ENCODE measurements around the gene DDX3X. TPM values are rescaled to one million over a fixed set of nuclear protein-coding genes. Genes with fewer than 3 reads are reported as not detected.

The DDX3X gene
- total and polyA plus RNA-seq, 2 of the 4 experiments (the other 2 are of a cell fraction), result 64.8 to 229 TPM

- Histone ChIP-seq H3K27me3 (ENCODE audit: control insufficient read depth, insufficient read depth, low read length) (peaks cover 9% of the 10 kb centered on the region), H3K4me3 (ENCODE audit: insufficient read depth, low read depth, low read length) (no peak overlapping the region), H4K91ac (ENCODE audit: insufficient read depth, low read depth, low read length) (no peak overlapping the region), H4K5ac (ENCODE audit: low read depth, low read length) (no peak overlapping the region), H4K8ac (ENCODE audit: low read depth in 2 of 2, low read length in 2 of 2) (no peak overlapping the region), H2AFZ (replicated peaks; ENCODE audit: low read length, poor library complexity) (no peak overlapping the region), H3K9me3 (ENCODE audit: control insufficient read depth, insufficient read depth, low read length) (no peaks in the 10 kb centered on the region), H2BK15ac (ENCODE audit: low read depth, low read length) (no peak overlapping the region), H3K4me1 (ENCODE audit: control insufficient read depth, insufficient read depth, low read length) (no peaks in the 10 kb centered on the region), H3K14ac (replicated peaks; ENCODE audit: low read depth, low read length) (no peak overlapping the region), H2BK20ac (ENCODE audit: low read depth, low read length) (no peak overlapping the region), H3K23ac (ENCODE audit: low read depth, low read length) (no peak overlapping the region), H2AK5ac (ENCODE audit: low read depth, low read length) (no peak overlapping the region), H2BK120ac (ENCODE audit: low read depth, low read length) (no peak overlapping the region), H3K27ac (ENCODE audit: insufficient read depth, low read length) (no peak overlapping the region), H3K4me2 (ENCODE audit: low read depth, low read length) (no peak overlapping the region), H3K9ac (ENCODE audit: low read depth, low read length) (no peak overlapping the region), H3K4ac (ENCODE audit: low read depth, low read length) (no peak overlapping the region), H3K36me3 (ENCODE audit: control insufficient read depth, insufficient read depth, low read length) (no peaks in the 10 kb centered on the region), H3K79me1 (ENCODE audit: low read depth in 1 of 2, low read length in 2 of 2) (no peaks in the 10 kb centered on the region), H2BK5ac (ENCODE audit: low read depth, low read length, poor library complexity, severe bottlenecking) (no peak overlapping the region), H4K20me1 (ENCODE audit: insufficient read depth, low read length) (no peaks in the 10 kb centered on the region), H3K56ac (ENCODE audit: extremely low read depth, insufficient read depth, low read length) (no peak overlapping the region), H2AK9ac (replicated peaks; ENCODE audit: low read depth, low read length, poor library complexity) (no peak overlapping the region), H3K9me1 (ENCODE audit: insufficient read depth, low read length) (0 out of 2 replicates have a peak, but pooled peaks cover 3% of the 10 kb centered on the region), H3K18ac (ENCODE audit: low read depth, low read length) (no peak overlapping the region)
- no CpG with 5 or more reads among the region's 5 CpGs for WGBS, 2 experiments (ENCODE audit: extremely low coverage in 2 of 2, insufficient read length in 1 of 2)
- POLR2A ChIA-PET (ENCODE audit: unreplicated experiment), result no interaction called here
- DNase-seq, result no peak
- ATAC-seq (ENCODE audit: low read depth), result no peak
- intact Hi-C loops (cut with micrococcal nuclease), result no loop called here
- BruUV-seq (replicated peaks), result no TSS peak
- dilution Hi-C loops (cut with HindIII; ENCODE audit: low sequenced_read_pairs, unreplicated experiment), result no loop called here
- in situ Hi-C loops (cut with MboI; ENCODE audit: low sequenced_read_pairs), result no loop called here
- TF ChIP-seq MAZ (IDR thresholded peaks at IDR 0.05; ENCODE audit: borderline replicate concordance, low read depth, low read length) (no peak), RAD21 (IDR thresholded peaks at IDR 0.05; ENCODE audit: low read length) (no peak), MXI1 (IDR thresholded peaks at IDR 0.05; ENCODE audit: borderline replicate concordance, low read depth, low read length) (no peak), CEBPB (IDR thresholded peaks at IDR 0.05; ENCODE audit: low read depth, low read length) (no peak), POLR2A (IDR thresholded peaks at IDR 0.05; ENCODE audit: low read depth, low read length) (no peak), RCOR1 (IDR thresholded peaks at IDR 0.05; ENCODE audit: insufficient replicate concordance, low read length) (no peak), FOS (IDR thresholded peaks at IDR 0.05; ENCODE audit: low read depth, low read length) (no peak), CHD1 (IDR thresholded peaks at IDR 0.05; ENCODE audit: low read depth, low read length) (no peak), BHLHE40 (IDR thresholded peaks at IDR 0.05; ENCODE audit: low read depth, low read length) (no peak), NFE2L2 (IDR thresholded peaks at IDR 0.05; ENCODE audit: low read depth, low read length) (no peak), SMC3 (IDR thresholded peaks at IDR 0.05; ENCODE audit: low read depth, low read length) (no peak), MAFK (IDR thresholded peaks at IDR 0.05; ENCODE audit: low read depth, low read length) (no peak), RFX5 (IDR thresholded peaks at IDR 0.05; ENCODE audit: low read depth, low read length) (no peak)
- TF ChIP-seq, protein P1, sequence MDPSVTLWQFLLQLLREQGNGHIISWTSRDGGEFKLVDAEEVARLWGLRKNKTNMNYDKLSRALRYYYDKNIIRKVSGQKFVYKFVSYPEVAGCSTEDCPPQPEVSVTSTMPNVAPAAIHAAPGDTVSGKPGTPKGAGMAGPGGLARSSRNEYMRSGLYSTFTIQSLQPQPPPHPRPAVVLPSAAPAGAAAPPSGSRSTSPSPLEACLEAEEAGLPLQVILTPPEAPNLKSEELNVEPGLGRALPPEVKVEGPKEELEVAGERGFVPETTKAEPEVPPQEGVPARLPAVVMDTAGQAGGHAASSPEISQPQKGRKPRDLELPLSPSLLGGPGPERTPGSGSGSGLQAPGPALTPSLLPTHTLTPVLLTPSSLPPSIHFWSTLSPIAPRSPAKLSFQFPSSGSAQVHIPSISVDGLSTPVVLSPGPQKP (IDR thresholded peaks at IDR 0.05; ENCODE audit: borderline replicate concordance, low read depth, low read length), result no peak
- TF ChIP-seq, protein P2, sequence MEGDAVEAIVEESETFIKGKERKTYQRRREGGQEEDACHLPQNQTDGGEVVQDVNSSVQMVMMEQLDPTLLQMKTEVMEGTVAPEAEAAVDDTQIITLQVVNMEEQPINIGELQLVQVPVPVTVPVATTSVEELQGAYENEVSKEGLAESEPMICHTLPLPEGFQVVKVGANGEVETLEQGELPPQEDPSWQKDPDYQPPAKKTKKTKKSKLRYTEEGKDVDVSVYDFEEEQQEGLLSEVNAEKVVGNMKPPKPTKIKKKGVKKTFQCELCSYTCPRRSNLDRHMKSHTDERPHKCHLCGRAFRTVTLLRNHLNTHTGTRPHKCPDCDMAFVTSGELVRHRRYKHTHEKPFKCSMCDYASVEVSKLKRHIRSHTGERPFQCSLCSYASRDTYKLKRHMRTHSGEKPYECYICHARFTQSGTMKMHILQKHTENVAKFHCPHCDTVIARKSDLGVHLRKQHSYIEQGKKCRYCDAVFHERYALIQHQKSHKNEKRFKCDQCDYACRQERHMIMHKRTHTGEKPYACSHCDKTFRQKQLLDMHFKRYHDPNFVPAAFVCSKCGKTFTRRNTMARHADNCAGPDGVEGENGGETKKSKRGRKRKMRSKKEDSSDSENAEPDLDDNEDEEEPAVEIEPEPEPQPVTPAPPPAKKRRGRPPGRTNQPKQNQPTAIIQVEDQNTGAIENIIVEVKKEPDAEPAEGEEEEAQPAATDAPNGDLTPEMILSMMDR (conservative IDR thresholded peaks at IDR 0.05; ENCODE audit: low read depth, low read length), result no peak
- TF ChIP-seq, protein P3, sequence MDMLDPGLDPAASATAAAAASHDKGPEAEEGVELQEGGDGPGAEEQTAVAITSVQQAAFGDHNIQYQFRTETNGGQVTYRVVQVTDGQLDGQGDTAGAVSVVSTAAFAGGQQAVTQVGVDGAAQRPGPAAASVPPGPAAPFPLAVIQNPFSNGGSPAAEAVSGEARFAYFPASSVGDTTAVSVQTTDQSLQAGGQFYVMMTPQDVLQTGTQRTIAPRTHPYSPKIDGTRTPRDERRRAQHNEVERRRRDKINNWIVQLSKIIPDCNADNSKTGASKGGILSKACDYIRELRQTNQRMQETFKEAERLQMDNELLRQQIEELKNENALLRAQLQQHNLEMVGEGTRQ (IDR thresholded peaks at IDR 0.05; ENCODE audit: low read depth, low read length), result no peak
- CTCF ChIA-PET, result no interaction called here
These were observed 75.0 kb downstream of the DDX3X start for GRCh38 chrX:41409006-41409405.

Measured in IMR-90 (cell line).